Putamen (tissue), 1 donor: Measurements from ENCODE around the gene SASS6.
"Not testable (repeated sequence)": the region's sequence is repeated elsewhere in the genome, so short reads cannot be mapped to it uniquely, and the experiment has no call there.

Experiments used
- DNase-seq: peaks from one replicate; pipeline ENCODE4 v3.0.0-alpha.2; 2016; ENCODE audit warnings: low spot score

The SASS6 gene

GRCh38 chr1:100107696-100108095, 25.0 kb downstream of the SASS6 start:
- DNase-seq = no peak

GRCh38 chr1:100101564-100101963, 31.2 kb downstream of the SASS6 start:
- DNase-seq = no peak

- no peak for DNase-seq
These were observed 32.5 kb downstream of the SASS6 start for GRCh38 chr1:100100202-100100601.

- DNase-seq = no peak
These were observed 42.3 kb downstream of the SASS6 start for GRCh38 chr1:100090471-100090870.

- DNase-seq = no peak
These were observed 43.6 kb downstream of the SASS6 start for GRCh38 chr1:100089082-100089481.

GRCh38 chr1:100087396-100087795, 45.3 kb downstream of the SASS6 start:
- DNase-seq = no peak

GRCh38 chr1:100080331-100080730, 52.4 kb downstream of the SASS6 start:
- no peak for DNase-seq

GRCh38 chr1:100077531-100077930, 55.2 kb downstream of the SASS6 start:
- peak; percentile 39 for DNase-seq

- DNase-seq = no peak
These were observed 56.0 kb downstream of the SASS6 start for GRCh38 chr1:100076744-100077143.

- DNase-seq = no peak
These were observed 56.4 kb downstream of the SASS6 start for GRCh38 chr1:100076319-100076718.

GRCh38 chr1:100075773-100076172, 57.0 kb downstream of the SASS6 start:
- no peak for DNase-seq

- DNase-seq = no peak
These were observed 57.9 kb downstream of the SASS6 start for GRCh38 chr1:100074604-100075395.

GRCh38 chr1:100073531-100073930, 59.2 kb downstream of the SASS6 start:
- DNase-seq = no peak

- no peak for DNase-seq
These were observed 62.4 kb downstream of the SASS6 start for GRCh38 chr1:100070201-100070939.

- DNase-seq = no peak
These were observed 66.8 kb downstream of the SASS6 start for GRCh38 chr1:100065969-100066227.

- no peak for DNase-seq
These were observed 67.4 kb downstream of the SASS6 start for GRCh38 chr1:100065183-100065968.

- no peak for DNase-seq
These were observed 71.0 kb downstream of the SASS6 start for GRCh38 chr1:100061681-100062080.

- DNase-seq = no peak
These were observed 79.0 kb downstream of the SASS6 start for GRCh38 chr1:100053727-100054126.

- DNase-seq = no peak
These were observed 79.6 kb downstream of the SASS6 start for GRCh38 chr1:100053119-100053518.

- no peak for DNase-seq
These were observed 80.8 kb downstream of the SASS6 start for GRCh38 chr1:100051893-100052292.

GRCh38 chr1:100051401-100051800, 81.3 kb downstream of the SASS6 start:
- no peak for DNase-seq

GRCh38 chr1:100050139-100050538, 82.6 kb downstream of the SASS6 start:
- no peak for DNase-seq

- DNase-seq = not testable (repeated sequence)
These were observed 85.5 kb downstream of the SASS6 start for GRCh38 chr1:100047235-100047708.
